ACC112 (cell line): ENCODE measurements around the gene CTU2.

Source experiments
- H2AFZ ChIP-seq: fragments of 200-600 bp; sonication (generic); one replicate; pipeline ENCODE4 v1.6.0; 2017; ENCODE audit warnings: antibody characterized with exemption, low read length; ENCODE audit not compliant: unreplicated experiment
- H3K27ac ChIP-seq: fragments of 200-600 bp; sonication (generic); 2 replicates; pipeline ENCODE4 v1.5.1; 2014; ENCODE audit warnings: low read depth, mild to moderate bottlenecking, antibody characterized with exemption, low read length, moderate library complexity
- H3K27me3 ChIP-seq: fragments of 200-600 bp; sonication (generic); 2 replicates; pipeline ENCODE4 v1.6.1; 2014; ENCODE audit warnings: mild to moderate bottlenecking, antibody characterized with exemption, low read length, moderate library complexity, mixed read lengths; ENCODE audit not compliant: insufficient read depth
- H3K36me3 ChIP-seq: fragments of 200-600 bp; sonication (generic); 2 replicates; pipeline ENCODE4 v1.6.1; 2016; ENCODE audit warnings: mild to moderate bottlenecking, antibody characterized with exemption, low read length, moderate library complexity, mixed read lengths; ENCODE audit not compliant: insufficient read depth
- H3K4me1 ChIP-seq: fragments of 200-600 bp; sonication (generic); one replicate; pipeline ENCODE4 v1.6.1; 2016; ENCODE audit warnings: low read length, mixed read lengths; ENCODE audit not compliant: insufficient read depth, unreplicated experiment, control insufficient read depth
- H3K4me3 ChIP-seq: fragments of 200-600 bp; sonication (generic); 2 replicates; pipeline ENCODE4 v1.5.1; 2014; ENCODE audit warnings: mild to moderate bottlenecking, low read depth, low read length
- H3K79me2 ChIP-seq: fragments of 200-600 bp; sonication (generic); one replicate; pipeline ENCODE4 v1.6.0; 2016; ENCODE audit warnings: low read length; ENCODE audit not compliant: control insufficient read depth, unreplicated experiment, insufficient read depth

The CTU2 gene

GRCh38 chr16:88733630-88734360 lies 27.5 kb downstream of the CTU2 start:
- Histone ChIP-seq H3K27me3 (no peaks in the 10 kb centered on the region), H3K36me3 (peaks cover 9% of the 10 kb centered on the region; the same call in 1 of the 2 replicates), H3K27ac (no peak overlapping the region), H3K4me3 (no peak overlapping the region), H3K79me2 (peaks cover 7% of the 10 kb centered on the region), H2AFZ (no peak overlapping the region), H3K4me1 (no peaks in the 10 kb centered on the region)

DNA sequence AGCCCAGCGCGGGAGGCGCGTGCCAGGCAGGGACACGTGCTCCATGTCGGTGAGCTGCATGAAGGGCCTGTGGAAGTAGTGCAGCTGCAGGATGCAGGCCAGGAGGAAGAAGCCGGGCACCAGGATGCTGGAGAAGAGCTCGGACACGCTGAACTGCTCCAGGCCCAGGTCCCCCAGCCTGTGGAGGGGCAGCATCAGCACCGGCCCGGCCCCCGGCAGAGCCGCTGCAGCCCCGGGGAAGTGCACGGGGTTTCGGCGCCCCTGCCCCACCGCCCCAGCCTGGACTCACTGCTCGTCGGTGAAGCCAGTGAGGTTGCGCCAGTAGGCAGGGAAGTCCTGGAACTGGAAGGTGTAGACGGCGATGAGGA lies 28.0 kb downstream of the CTU2 start:
- Histone ChIP-seq H3K27me3 (no peaks in the 10 kb centered on the region), H3K79me2 (peaks cover 7% of the 10 kb centered on the region), H2AFZ (no peak overlapping the region), H3K27ac (no peak overlapping the region), H3K4me3 (no peak overlapping the region), H3K4me1 (no peaks in the 10 kb centered on the region), H3K36me3 (peaks cover 9% of the 10 kb centered on the region; the same call in 1 of the 2 replicates)

DNA sequence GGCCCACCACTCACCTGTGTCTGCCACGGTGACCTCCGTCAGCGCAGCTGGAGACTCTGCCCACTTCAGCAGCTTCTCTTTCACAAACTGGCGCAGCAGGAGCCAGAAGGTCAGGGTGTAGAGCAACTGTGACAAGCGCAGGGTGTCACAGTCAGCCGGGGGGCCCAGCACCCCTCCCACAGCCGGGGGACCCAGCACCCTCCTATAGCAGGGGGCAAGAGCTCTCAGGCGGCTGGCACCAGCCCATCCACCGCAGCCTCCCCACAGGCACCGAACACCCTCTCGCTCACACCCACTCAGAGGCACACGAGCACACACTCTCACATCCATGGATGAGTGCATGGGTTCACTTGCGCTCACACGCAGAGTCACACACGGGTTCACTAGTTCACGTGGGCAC lies 28.8 kb downstream of the CTU2 start:
- Histone ChIP-seq H2AFZ (no peak overlapping the region), H3K4me1 (no peaks in the 10 kb centered on the region), H3K27me3 (no peaks in the 10 kb centered on the region), H3K36me3 (peaks cover 6% of the 10 kb centered on the region; the same call in 1 of the 2 replicates), H3K79me2 (peaks cover 7% of the 10 kb centered on the region), H3K27ac (no peak overlapping the region), H3K4me3 (no peak overlapping the region)

DNA sequence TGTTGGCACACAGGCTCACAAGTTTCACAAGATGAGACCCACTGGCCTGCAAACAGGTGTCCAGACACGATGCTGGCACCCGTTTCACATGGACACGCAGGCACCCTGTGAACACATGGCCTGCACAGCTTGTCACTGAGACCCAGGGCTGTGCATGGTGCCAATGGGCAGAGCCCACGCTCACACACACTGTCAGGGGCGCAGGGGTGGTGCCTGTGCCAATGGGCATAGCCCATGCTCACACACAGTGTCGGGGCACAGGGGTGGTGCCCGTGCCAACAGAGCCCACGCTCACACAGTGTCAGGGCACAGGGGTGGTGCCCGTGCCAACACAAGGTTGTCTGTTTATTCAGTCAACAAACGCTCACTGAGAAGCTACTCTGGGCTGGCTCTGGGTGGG lies 29.3 kb downstream of the CTU2 start:
- peaks cover 7% of the 10 kb centered on the region for H3K79me2 ChIP-seq
- no peaks in the 10 kb centered on the region for H3K27me3 ChIP-seq
- no peak overlapping the region for H2AFZ ChIP-seq
- H3K4me1 ChIP-seq = no peaks in the 10 kb centered on the region
- H3K36me3 ChIP-seq = peaks cover 6% of the 10 kb centered on the region; the same call in 1 of the 2 replicates
- H3K27ac ChIP-seq = no peak overlapping the region
- no peak overlapping the region for H3K4me3 ChIP-seq

- Histone ChIP-seq H3K4me3 (no peak overlapping the region), H2AFZ (no peak overlapping the region), H3K4me1 (no peaks in the 10 kb centered on the region), H3K27me3 (no peaks in the 10 kb centered on the region), H3K27ac (no peak overlapping the region), H3K79me2 (peaks cover 7% of the 10 kb centered on the region), H3K36me3 (peaks cover 3% of the 10 kb centered on the region; the same call in 1 of the 2 replicates)
Observed at GRCh38 chr16:88736088-88736487, 29.8 kb downstream of the CTU2 start.

DNA sequence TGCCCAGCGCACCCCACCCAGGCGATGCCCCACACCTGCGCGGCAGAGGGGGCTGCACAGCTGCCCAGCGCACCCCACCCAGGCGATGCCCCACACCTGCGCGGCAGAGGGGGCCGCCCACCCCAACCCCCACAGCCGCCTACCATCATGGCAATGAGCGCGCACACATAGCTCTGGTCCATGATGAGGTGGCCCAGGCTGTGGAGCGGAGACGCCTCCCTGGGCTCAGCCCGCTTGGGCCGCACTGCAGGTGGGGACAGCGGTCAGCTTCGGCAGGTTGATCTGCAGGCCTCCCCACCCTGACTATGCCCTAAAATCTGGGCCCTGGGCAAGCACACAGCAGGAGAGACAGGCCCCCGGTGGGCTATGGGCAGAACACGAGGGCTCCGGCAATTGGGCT lies 30.2 kb downstream of the CTU2 start:
- Histone ChIP-seq H3K4me3 (no peak overlapping the region), H3K79me2 (peaks cover 7% of the 10 kb centered on the region), H3K27ac (no peak overlapping the region), H3K27me3 (no peaks in the 10 kb centered on the region), H3K36me3 (no peaks in the 10 kb centered on the region), H2AFZ (no peak overlapping the region), H3K4me1 (no peaks in the 10 kb centered on the region)

GRCh38 chr16:88737298-88738150 lies 31.2 kb downstream of the CTU2 start:
- H3K79me2 ChIP-seq = peaks cover 7% of the 10 kb centered on the region
- H3K36me3 ChIP-seq = no peaks in the 10 kb centered on the region
- H3K4me3 ChIP-seq = no peak overlapping the region
- no peaks in the 10 kb centered on the region for H3K27me3 ChIP-seq
- no peak overlapping the region for H2AFZ ChIP-seq
- no peak overlapping the region for H3K27ac ChIP-seq
- H3K4me1 ChIP-seq = no peaks in the 10 kb centered on the region

GRCh38 chr16:88738151-88739084 lies 32.1 kb downstream of the CTU2 start:
- H3K27ac ChIP-seq = no peak overlapping the region
- peaks cover 7% of the 10 kb centered on the region for H3K79me2 ChIP-seq
- no peak overlapping the region for H2AFZ ChIP-seq
- H3K4me1 ChIP-seq = no peaks in the 10 kb centered on the region
- no peaks in the 10 kb centered on the region for H3K36me3 ChIP-seq
- H3K27me3 ChIP-seq = no peaks in the 10 kb centered on the region
- no peak overlapping the region for H3K4me3 ChIP-seq

DNA sequence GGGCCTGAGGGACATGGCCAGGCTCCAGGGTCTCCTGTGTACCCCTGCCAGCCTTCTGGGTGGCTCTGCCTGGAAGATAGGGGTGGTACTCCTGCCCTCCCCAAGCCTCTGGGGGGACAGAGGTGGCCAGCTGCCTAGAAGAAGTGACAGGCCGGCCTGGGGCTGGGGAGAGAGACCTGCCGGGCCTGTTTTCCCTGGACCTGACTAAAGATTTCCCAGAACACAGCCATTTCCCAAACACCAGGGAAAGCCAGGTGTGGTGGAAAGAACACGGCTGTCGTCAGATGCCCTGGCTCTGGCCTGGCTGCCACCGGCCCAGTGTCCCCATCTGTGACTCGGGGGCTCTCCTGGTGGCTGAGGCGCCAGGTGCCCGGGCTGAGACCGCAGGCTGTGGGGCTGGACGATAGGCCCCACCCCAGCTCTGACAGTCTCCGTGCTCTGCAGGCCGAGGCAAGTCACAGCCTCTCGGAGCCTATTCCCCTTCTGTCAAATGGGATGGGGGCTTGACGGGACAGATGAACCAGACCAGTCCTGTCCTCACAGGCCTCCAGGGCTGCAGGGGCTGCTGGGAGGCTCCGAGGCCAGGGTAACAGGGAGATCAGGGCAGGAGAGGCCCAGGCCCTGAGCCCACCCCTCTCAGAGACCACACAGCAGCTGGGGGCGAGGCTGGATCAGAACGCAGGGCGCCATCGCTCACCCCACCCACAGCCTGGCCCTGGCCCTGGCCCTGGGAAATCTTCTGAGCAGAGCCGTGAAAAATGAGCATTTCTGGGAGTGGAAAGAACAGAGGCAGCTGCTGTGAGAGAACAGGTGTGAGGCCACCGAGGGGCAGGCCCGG lies 33.1 kb downstream of the CTU2 start:
- Histone ChIP-seq H3K27me3 (no peaks in the 10 kb centered on the region), H2AFZ (no peak overlapping the region), H3K4me3 (no peak overlapping the region), H3K27ac (no peak overlapping the region), H3K4me1 (no peaks in the 10 kb centered on the region), H3K79me2 (peaks cover 7% of the 10 kb centered on the region), H3K36me3 (no peaks in the 10 kb centered on the region)
